GM12872 (cell line): ENCODE measurements around the gene VWA3A.

ENCODE experiments used
- CTCF ChIP-seq: IDR thresholded peaks from 3 replicates; pipeline ENCODE4 v1.5.1; 2011; ENCODE audit warnings: low read depth, mild to moderate bottlenecking, low read length, moderate library complexity; ENCODE audit not compliant: insufficient read depth

The VWA3A gene

GRCh38 chr16:22198547-22199293, 106.4 kb downstream of the VWA3A start:
- TF ChIP-seq CTCF = peak; percentile 30; the same call in 1 of the 3 replicates

GRCh38 chr16:22202261-22202637, 109.9 kb downstream of the VWA3A start:
- TF ChIP-seq CTCF = no peak

GRCh38 chr16:22203091-22203490, 110.8 kb downstream of the VWA3A start:
- TF ChIP-seq CTCF = no peak

- TF ChIP-seq CTCF = no peak
These were observed 111.8 kb downstream of the VWA3A start for GRCh38 chr16:22204091-22204655.

GRCh38 chr16:22205577-22206012, 113.3 kb downstream of the VWA3A start:
- no peak for TF ChIP-seq CTCF

- TF ChIP-seq CTCF = peak; percentile 82
These were observed 113.9 kb downstream of the VWA3A start, which contains the start of gene EEF2K for GRCh38 chr16:22206013-22206841. Gene EEF2K, plus strand, starts transcription at chr16:22206278. Its CDS starts 19,452 bp downstream, at chr16:22225730.
